Stimulated activated naive CD8-positive, alpha-beta T cell treated with anti-CD3 and anti-CD28 coated beads, Interleukin-15, Interleukin-2, amounts not matched to agents 100 U/mL and 50 U/mL, for 24 hours (primary cell): ENCODE measurements around the gene NECAB2.

Experiments
- ATAC-seq: fragments of 150-1000 bp; cut with Tn5 transposase; one replicate; pipeline ENCODE4 v1.10.0; 2021
- DNase-seq: peaks from one replicate; pipeline ENCODE4 v3.0.0; 2021

The NECAB2 gene

DNA sequence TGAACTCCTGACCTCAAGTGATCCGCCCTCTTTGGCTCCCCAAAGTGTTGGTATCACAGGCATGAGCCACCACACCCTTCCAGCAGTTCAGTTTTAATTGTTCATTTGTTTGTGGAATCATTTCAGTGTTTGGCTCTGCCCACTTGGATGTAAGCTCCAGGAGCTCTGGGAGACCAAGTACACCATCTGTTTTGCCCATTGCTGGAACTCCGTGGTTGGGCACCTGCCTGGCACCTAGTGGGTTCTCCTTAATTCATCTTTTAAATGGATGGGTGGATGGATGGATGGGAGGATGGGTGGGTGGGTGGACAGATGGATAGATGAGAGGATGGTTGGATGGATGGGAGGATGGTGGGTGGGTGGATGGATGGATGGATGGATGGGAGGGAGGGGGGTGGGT is 953 bp upstream of the NECAB2 start:
- DNase-seq (no peak), ATAC-seq (no peak)

- ATAC-seq (no peak), DNase-seq (no peak)
Measured at GRCh38 chr16:83968306-83968851, 335 bp downstream of the NECAB2 start.

DNA sequence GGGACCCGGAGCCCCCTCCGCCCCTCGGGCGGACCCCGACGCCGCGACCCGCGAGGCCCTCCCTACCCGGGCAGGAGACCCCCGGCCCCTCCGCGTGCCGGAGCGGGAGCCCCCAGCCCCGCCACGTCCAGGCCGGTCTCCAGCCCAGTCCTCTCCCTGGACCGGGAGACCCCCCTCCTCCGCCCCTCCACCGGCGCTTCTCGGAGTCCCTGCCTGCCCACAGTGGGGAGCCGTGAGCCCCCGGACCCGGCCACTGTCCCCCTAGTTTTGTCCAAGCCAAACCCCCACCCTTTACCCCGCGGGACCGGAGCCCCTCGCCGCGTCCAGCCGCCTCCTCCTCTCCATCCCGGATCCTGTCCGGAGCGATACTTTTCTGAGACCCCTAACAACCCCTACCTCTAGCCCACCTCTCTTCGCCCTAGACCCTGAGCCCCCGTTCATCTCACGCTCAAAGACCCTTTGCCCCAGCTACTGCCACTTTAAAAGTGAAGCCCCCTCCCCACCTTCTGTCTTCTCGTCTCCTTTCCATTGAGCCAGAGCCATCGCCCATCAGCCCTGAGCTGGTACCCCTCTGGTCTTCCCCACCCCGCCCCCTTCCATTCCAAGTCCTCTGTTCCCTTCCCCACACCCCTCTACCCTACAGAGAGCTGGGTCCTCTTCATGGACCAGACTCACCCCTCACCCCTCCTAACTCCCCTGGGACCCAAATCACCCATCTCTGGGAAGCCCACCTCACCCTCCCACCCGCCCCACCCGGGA is 1.0 kb downstream of the NECAB2 start:
- ATAC-seq, result no peak
- no peak for DNase-seq

GRCh38 chr16:83969771-83970429 is 1.9 kb downstream of the NECAB2 start:
- no peak for ATAC-seq
- DNase-seq, result no peak

DNA sequence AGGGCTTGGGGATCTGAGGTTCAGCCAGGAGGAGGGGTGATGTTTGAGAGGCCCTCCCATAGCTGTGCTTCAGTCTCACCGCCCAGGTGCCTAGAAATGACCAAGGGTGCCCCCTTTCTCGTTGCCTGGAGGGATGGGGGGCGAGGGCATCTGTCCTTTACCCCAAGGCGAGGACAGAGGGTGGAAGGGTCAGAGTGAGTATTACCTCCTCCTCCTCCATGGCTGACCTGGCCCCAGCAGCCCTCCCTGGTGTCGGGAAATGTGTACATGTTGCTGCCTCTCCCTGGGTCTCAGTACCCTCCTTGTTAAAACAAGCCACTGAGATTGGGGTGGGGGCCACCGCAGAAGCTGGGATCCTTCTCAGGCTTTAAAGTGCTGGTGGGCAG is 2.4 kb downstream of the NECAB2 start:
- ATAC-seq, result no peak
- DNase-seq, result no peak

- ATAC-seq (no peak), DNase-seq (no peak)
Measured at GRCh38 chr16:83971165-83972130, 3.4 kb downstream of the NECAB2 start.

DNA sequence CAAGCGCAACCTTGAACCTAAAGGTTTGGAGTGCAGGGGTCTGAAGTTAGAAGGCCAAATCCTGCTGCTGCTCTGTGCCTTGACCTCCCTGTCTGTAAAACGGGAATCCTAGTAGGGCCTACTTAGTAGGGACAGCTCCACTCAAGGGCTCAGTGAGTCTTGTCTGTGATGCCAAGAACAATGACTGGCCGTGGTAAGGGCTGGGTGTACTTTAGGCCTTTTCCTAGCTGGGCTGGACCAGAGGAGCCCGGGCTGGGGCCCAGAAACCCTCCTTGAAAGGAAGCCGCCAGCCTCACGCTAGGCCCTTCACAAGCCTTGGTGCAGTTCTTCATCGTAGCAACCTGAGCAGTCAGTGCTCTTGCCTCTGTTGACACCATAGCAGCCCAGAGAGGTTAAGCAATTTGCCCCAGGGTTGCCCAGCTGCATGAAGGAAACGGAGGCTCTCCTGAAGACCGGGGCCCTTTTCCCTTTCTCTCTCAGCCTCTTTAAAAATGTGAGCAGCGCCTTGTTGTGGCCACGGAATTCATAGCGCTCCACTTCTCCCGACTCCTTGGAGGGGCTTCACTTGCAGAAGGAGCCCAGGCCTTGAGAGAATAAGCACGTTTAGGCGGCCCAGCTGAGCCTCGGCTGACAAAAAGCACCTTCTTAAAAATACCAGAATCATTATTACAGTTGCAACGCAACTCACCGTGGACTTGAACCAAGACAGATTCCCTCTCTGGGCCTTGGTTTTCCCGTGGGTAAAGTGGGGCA is 4.4 kb downstream of the NECAB2 start:
- ATAC-seq (no peak), DNase-seq (no peak)

GRCh38 chr16:83973077-83973476 is 5.0 kb downstream of the NECAB2 start:
- ATAC-seq, result no peak
- no peak for DNase-seq

DNA sequence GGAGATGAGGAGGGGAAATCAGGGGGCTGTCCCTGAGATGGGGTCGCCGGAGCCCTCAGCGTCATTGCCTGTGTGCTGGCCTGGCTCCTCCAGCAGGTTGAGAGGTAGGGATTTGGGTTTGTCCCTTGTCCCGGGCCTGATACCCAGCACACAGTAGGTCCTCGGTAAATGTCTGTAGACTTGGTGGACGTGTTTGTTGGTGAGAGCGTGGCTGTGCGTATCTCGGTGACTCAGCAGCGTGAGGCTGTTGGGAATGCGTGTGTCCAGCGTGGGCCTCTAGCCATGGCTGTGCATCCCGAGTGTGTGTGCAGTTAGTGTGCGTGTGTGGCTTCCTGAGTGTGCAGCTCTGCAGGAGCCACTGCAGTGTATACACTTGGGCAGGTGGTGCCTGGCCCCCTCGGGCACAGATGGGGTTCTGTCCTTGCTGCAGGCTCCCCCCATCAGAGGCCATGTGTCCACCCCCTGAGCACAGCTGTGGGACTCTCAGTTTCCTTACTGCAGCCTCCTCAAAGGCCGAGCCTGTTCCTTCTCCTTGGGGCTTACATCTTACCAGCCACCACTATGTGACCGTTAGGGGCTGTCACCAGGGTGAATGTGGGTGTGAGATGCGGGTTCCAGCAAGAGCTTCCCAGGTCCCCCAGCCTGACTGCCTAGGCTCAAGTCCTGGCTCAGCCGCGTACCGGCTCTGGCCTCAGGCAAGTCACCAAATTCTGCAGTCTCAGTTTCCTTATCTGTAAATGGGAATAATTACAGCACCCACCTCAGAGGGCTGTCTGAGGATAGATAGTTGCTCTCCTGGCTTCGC is 5.7 kb downstream of the NECAB2 start:
- ATAC-seq, result peak; percentile 19
- DNase-seq, result no peak

GRCh38 chr16:83974475-83974874 is 6.4 kb downstream of the NECAB2 start:
- no peak for DNase-seq
- no peak for ATAC-seq

DNA sequence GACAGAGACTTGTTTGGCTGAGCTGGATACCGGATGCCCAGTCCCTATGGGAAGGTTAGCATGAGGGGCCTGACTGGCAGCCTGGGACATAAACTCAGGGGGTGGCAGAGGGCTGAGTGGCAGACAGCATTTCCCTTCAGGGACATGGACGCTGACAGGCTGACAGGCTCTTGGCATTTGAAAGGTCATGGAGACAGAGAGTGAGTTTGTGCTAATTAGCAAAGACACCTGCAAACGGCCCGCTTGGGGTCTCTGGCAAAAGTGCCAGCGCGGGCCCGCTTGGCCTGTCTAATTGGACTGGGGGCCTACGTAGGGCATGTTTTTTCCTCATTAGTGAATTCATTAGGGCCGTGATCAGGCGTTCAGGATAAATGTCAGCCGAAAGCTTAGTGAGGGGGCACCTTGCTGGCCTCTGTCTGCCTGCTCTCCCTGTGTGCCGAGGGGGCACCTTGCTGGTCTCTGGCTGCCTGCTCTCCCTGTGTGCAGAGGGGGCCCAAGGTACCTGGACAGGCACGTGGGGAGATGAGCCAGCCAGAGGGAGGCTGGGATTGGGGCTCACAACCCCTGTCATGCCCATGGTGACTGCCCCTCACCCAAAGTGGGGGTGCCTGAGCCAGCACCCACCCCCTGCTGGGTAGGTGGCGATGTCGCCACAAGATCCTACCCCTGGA is 7.7 kb downstream of the NECAB2 start:
- ATAC-seq (no peak), DNase-seq (no peak)

- ATAC-seq (no peak), DNase-seq (no peak)
Measured at GRCh38 chr16:83977056-83977815, 9.2 kb downstream of the NECAB2 start.

- DNase-seq, result no peak
- ATAC-seq, result no peak
Measured at GRCh38 chr16:83978401-83978904, 10.4 kb downstream of the NECAB2 start.

DNA sequence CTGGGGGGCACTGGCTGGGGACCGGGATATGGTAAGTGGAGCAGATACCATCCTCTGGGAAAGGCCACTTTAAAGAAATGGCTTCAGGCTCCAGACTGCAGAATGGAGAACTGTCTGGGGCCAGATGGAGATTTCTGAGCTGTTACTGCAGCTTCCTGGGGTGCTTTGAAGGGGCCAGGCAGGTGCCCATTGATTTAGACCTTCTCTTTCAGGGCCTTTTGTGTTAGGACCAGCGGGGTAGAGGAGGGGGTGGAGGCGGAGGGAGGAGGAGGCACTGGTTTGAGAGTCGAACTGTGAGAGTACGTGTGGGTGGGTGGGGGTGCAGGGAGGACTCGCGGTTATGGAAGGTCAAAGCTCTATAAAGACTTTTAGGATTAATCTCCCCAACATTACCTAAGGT is 11.4 kb downstream of the NECAB2 start:
- no peak for ATAC-seq
- no peak for DNase-seq

DNA sequence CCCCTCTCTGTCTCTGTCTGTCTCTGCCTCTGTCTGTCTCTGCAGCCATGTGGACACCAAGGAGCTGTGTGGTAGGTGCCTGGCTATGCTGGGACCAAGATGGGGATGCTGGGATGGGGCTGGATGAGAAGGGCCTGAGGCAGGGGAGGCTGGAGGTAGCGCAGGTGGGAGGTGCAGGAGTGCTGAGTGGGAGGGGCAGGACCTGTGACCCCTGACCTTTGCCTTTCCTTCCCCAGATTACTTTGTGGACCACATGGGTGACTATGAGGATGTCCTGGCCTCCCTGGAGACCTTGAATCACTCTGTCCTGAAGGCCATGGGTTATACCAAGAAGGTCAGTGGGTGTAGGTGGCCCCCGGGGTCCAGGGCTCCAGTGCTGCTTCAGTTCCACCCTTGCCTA is 12.8 kb downstream of the NECAB2 start:
- no peak for ATAC-seq
- DNase-seq, result no peak

DNA sequence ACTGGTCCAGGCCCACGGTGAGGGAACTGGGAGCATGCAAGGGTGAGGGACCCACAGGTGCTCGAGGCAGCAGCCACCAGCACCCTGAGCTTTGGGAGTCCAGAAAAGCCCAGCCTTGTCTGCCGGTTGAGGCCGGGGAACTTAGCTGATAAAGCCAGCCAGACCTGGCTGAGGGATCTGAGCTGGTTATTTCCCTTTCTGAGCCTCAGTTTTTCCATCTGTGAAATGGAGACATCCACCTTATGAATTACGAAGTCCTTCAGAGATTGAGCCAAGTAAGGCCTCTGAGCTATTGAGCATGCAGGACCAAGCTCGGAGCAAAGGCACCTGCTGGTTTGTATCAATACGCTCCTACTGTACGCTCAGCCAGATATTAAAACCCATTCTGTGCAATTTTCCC is 13.8 kb downstream of the NECAB2 start:
- ATAC-seq (no peak), DNase-seq (no peak)

- DNase-seq (no peak), ATAC-seq (no peak)
Measured at GRCh38 chr16:83983491-83983890, 15.4 kb downstream of the NECAB2 start.

GRCh38 chr16:83989300-83989699 is 21.3 kb downstream of the NECAB2 start:
- ATAC-seq, result no peak
- no peak for DNase-seq

- DNase-seq, result no peak
- ATAC-seq, result no peak
Measured at GRCh38 chr16:83990492-83990891, 22.4 kb downstream of the NECAB2 start.
